HK-2 (cell line): ENCODE measurements around the gene THRAP3.
A peak's percentile ranks its signal among the peaks of the same experiment; 100 is the strongest.

Source experiments
- DNase-seq: peaks from one replicate; pipeline ENCODE4 v3.0.0-alpha.2; 2018; ENCODE audit not compliant: unreplicated experiment

Gene THRAP3

DNA sequence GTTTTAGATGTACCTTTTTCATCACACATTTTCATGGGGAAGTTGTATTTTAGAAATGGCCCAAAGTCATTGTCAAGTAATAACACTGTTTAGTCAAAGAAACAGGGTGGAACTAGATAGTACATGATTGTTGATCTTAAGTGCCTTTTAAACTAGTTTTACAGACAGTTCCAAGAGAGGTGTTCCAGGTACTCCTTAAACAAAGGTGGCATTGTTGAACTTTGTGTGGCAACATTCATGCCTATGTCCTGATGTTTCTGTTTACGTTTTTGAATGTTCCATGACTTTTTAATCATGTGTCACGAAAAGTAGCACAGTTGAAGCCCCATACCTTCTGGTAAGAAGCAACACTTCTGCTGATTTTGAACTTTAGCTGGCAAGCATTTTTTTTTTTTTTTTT, 72.8 kb downstream of the THRAP3 start:
- DNase-seq, result no peak

DNA sequence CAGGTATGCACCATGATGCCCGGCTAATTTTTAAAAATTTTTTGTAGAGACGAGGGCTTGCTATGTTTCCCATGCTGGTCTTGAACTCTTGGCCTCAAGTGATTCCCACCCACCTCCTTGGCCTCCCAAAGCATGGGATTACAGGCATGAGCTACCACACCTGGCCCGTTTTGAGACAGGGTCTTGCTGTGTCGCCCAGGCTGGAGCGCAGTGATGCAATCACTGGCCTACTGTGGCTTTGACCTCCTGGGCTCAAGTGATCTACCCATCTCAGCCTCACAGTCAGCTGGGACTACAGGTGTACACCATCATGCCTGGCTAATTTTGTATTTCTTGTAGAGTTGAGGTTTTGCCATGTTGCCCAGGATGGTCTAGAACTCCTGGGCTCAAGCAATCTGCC, 74.4 kb downstream of the THRAP3 start:
- DNase-seq, result no peak

DNA sequence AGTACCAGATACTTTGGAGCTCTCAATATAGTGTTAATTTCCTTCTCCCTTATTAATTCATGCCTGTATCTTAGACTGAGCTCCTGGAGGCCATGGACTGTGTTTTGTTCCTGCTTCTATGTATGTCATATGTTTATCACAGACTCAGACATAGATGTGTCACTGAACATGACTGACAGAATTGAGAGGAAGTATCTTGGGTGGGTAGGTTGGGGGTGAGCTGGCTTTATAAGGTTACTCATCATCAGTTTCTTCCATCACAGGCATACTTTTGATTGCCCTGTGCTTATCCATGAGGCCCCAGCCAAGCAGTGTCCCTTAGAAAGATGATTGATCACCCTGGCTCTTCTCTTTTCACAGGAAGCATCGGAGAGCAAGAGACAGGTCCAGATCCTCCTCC, 76.3 kb downstream of the THRAP3 start:
- DNase-seq, result no peak

DNA sequence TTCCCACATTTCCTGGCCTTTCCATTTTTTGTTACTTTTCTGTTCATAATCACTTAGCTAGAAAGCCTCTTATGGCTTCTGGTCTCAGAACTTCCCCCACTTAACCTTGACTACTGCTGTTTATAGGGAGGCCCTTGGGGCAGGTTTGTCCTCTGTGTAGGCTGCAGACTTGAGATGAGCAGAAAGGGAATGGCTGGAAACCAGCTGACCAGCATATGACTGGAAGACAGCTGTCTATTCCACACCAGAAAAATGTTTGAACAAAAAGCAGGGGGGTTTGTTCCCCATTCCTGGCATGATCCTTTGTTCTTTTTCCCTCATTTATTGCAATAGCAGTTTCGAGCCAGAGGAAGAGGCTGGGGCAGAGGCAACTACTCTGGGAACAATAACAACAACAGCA, 77.0 kb downstream of the THRAP3 start:
- no peak for DNase-seq

DNA sequence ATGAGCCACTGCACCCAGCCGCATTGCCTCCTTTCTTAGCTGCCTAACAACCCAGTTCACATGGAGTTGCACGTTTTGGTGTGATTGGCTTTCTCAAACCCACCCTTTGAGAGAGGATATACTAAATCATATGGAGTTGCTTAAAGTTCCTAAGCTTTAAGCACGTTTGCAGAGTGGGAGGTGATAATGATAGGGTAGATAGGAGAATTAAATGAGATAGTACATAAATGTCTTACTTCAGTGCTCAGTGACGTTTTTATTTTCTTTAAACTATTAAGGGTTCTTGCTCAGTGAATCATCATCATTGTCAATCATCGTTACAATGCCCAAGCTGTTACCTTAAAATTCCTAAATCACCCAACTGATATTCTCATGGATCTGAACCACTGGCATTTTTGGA, 79.0 kb downstream of the THRAP3 start:
- no peak for DNase-seq

DNA sequence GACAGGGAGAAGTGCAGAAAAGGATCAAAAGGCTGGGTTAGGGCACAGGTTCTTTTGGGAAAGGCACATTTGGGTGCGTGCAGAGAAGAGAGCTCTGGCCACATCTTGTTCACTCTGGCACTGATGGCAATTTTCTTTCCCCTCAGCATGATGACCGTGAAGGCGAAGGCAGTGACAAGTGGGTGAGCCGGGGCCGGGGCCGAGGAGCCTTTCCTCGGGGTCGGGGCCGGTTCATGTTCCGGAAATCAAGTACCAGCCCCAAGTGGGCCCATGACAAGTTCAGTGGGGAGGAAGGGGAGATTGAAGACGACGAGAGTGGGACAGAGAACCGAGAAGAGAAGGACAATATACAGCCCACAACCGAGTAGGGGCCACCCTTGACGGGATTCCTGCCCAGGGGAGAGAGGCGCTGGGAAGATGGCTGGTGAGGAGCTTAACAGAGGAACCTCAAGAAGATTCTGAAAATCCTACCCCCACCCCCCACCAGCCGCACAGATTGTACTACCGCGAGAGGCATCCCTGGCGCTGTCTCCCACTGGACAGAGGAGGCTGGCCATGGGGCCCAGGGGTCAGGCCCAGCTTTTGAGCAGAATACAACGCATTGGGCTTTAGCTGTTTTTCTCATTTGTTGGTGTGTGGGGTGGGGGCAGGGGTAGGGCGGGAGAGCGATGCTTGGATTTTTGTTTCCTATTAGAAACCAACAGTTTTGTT, 79.6 kb downstream of the THRAP3 start:
- no peak for DNase-seq

DNA sequence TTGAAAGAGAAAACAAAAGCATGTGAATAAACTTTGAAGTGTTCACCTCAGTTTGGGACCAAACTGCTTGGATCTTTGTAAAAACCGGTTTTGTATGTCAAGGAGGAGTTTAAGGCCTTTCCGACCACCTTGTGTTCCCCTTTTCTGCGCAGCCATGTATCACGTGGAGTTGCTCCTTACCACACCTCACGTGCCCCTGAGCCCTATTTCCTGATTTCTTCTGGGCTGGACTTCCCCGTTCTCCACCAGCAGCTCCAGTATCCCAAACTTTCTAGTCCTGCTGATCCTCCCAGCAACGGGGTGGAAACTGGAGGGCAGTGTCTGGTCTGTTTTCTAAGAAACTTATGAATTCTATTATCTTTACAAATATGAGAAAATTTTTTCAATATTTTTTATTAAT, 80.3 kb downstream of the THRAP3 start:
- no peak for DNase-seq

DNA sequence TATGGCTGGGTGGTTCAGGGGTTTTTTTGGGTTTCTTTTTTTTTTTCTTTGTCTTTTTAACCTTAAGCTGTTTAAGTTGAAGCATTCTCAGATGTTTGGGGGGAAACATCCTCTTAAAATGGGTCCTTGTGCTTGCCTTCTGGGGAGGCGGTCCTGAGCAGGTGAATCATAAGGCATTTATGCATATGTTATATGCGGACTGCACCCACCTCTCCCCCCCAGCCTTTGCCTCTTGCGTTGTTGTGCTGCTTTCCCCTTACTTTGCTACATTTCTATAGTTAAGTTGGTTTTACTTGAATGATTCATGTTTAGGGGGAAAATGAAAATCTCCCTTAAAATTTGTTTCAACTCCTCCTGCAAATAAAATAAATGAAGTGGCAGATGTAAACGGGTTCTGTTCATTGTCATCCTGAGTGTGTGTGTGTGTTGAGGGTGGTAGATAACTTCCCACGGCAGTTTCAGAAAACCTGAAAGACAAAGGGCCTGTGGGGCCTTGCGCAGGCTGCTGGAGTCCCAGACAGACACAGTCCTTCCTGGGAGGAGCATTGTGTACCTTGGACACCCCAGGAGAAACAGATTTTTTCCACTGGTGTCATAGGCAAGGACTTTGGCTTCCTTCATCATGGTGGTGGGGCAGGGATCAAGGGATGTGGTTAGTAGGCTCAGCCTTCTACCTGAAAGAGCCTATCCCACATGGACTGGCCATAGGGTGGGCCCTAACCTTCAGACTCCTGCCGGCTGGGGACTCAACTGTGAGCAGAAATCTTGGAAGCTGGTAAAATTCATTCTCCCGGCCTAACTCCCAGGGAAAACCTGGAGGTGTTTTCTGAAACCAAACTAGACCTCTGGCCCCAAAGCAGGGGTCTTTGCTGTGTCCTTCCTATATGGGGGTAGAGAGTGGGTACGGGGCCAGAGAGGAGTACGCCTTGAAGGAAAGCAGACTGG, 81.0 kb downstream of the THRAP3 start:
- no peak for DNase-seq

DNA sequence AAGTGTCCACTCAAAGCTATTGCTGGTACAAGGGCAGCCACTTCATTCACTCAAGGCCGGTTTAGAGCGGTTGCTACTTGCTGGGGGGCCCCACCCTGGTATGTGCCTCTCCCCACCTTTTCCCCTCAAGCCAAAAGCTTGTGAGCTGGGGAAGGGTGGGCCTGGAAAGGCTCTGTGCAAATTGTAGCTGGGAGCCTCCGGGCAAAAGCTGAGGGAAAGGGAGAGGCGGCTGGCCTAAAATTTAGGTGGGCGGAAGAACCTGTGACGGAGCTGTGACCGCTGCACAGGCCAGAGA, 81.6 kb downstream of the THRAP3 start:
- DNase-seq, result no peak

DNA sequence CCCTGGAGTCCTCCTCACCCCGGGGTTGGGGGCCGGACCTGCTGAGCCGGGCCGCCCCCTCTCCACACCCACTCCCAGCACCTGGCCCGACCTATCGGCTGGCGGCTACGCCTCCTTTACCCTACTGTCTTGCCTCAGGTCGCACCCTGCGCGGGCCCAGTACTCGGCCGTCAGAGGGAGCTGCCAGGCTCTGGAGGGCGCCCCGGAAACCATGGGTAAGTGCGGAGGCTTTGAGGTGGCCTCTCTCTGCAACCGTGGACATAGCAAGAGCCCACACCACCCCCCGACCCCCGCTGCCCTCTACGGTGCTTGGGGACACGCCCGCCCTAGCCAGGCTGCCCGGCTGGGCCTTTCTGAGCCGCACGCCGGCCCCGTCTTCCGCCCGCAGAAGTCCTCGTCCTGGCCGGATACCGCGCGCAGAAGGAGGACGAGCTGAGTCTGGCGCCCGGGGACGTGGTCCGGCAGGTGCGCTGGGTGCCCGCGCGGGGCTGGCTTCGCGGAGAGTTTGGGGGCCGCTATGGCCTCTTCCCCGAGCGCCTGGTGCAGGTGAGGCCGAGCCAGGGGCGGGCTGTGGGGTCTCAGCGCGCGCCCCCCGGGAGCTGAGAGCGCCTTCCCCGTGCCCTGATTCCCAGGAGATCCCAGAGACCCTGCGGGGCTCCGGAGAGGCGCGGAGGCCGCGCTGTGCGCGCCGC, 82.1 kb downstream of the THRAP3 start, which contains the start of gene SH3D21:
Gene SH3D21, plus strand, starts transcription at position 159 of the 692 bp plus-strand sequence. Its CDS starts 53 bp downstream, at position 212.
- no peak for DNase-seq

DNA sequence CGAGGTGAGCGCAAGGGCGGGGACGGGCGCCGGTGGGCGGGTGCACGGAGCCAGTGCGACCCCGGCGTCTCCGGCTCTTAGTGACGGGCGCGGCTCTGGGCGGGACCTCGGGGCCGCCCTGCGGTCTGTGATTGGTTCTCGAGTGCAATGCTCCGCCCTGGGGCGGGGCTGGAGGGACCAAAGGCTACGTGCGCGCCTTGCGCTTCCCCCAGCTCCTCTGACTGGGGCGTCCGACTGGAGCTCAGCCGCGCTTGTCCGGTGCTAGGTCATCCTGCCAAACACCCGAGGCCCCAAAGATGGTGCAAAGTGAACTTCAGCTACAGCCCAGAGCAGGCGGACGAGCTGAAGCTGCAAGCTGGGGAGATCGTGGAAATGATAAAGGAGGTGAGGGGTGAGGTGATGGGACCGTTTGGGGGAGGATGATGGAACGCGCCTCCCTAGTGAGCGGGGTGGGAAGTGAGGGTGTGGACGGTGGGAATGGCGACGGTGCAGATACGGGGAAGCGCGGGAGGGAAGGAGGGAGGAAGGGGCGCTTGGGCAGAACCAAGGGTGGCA, 82.7 kb downstream of the THRAP3 start:
- peak; percentile 94 for DNase-seq

DNA sequence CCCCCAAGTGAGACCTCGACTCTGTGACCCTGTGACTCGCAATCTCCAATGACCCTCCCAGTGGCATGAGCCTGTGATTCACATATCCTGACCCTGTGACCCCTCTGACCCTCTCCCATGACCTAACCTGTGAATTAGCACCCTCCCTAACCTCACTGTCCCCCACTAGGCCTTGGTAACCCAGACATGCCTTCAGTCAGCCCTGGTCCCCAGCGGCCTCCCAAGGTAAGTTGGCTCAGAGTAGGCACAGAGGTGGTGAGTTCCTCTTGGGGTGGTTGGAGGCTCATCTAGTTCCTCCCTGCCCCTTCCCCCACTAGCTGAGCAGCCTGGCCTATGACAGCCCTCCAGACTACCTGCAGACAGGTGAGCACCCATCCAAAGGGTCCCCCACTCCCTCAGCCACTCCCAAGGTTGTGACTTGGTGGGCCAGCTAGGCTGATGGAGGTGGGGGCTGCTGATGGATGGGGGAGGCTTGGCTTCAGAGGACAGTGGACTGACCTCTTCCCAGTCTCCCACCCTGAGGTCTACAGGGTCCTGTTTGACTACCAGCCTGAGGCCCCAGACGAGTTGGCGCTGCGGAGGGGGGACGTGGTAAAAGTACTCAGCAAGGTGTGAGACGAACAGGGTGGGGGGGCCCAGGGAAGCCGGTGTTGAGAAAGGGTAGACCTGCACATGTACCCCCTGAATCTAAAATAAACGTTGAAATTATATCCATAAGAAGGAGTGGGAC, 83.5 kb downstream of the THRAP3 start:
- DNase-seq, result no peak

DNA sequence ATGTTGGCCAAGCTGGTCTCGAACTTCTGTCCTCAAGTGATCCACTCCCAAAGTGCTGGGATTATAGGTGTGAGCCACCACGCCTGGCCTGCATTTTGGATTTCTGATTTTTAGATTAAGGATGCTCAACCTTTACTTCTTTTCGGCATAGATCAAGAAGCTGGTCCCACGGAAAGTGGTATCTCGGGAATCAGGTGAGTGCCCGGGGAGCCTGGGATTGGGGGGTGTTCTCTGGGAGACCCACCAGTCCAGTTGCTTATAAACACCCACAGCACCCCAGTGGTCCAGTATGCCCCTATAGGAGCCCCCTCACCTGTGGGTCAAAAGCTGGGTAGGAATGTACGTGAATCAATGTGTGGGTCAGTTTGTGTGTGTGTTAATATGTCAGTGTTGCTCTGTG, 85.2 kb downstream of the THRAP3 start:
- DNase-seq, result no peak

DNA sequence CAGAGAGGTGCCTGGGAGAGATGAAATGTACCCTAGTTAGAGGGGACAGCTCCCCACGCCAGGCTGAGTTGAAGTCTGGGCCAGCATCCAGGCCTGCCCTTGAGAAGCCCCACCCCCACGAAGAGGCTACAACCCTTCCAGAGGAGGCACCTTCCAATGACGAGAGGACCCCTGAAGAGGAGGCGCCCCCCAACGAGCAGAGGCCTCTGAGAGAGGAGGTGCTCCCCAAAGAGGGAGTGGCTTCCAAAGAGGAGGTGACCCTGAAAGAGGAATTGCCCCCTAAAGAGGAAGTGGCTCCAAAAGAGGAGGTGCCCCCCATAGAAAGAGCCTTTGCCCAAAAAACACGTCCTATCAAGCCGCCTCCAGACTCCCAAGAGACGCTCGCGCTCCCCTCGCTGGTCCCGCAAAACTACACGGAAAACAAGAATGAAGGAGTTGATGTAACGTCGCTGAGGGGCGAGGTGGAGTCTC, 96.1 kb downstream of the THRAP3 start:
- DNase-seq, result no peak

DNA sequence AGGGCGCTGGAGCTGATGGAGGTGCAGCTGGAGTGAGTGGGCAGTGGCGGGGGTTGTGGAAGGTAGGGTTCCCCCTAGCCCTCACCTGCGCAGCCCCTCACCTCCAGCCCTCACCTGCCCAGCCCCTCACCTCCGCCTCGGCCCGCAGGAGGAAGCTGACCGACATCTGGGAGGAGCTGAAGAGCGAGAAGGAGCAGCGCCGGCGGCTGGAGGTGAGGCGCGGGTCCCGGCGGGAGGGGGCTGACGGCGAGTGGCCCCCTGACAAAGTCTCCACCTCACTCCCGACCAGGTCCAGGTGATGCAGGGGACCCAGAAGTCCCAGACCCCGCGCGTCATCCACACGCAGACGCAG, 96.5 kb downstream of the THRAP3 start:
- DNase-seq, result no peak

DNA sequence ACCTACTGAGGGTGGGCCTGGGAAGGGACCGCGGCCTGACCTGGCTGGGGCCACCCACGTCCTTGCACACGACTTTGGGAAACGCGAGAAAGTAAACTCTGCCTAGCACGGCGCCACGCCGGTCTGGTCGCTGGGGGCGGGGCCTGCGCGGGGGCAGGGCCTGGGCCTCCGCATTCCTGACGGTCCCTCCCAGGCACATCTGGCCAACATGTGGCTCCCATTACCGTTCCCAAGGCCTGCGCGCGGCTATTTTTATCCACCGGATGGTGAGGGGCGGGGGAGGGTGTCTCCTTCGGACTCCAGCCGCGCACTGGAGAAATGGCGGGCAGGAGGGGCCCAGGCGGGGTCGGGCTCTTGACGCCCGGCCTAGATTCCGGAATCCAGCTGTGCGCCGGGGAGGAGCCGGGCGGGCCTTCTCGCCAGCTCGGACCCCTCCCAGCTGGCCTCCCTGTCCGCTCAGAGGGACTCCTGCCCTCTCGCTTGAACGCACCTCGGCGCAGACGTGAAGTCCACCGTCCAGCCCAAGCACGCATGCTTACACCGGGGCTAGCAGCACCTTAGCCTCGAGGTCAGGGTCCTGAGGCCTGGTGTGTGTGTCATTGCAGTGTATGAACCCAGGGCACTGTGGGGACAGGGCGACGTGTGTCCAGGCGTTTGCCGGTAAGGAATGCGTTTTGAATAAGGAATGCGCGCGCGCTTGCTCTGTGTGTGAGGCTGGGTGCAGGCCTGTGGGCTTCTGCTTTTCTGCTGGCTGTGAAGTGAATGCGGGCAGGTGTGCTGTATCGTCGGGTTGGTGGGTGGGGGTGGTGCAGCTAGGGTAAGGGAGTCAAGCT, 97.1 kb downstream of the THRAP3 start:
- DNase-seq, result no peak

DNA sequence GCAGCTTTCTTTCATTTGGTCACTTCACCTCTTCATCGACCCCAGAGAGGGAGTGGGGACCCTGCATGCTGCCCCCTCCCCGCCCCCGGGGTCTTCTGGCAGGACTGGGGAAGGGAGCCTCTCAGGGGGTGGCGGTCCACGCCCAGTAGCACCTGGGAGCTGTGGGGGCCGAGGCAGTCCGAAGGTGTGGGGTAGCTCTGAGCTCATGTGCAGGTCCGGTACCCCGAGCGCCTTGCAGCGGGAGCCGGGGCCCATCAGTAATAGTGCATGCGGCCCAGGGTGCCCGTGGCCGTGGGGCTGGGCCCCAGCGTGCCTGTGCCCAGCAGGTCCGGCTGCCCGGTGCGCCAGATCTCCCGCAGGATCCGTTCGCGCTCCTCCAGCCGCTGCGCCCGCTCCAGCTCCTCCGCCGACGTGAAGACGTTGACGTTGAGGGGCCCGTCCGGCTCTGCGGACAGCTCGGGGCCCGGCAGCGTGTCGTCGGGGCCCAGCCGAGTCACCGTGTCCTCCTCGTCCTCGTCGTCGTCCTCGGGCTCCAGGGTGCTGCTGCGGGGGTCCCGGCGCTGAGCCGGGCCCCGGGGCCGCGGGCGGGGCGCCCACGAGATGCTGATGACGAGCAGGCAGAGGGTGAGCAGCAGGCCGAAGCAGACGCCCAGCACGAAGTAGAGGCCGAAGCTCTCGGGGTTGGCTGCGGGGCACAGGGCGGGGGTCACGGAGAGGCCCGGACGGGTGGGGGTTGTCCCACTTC, 98.0 kb downstream of the THRAP3 start:
- DNase-seq, result no peak

DNA sequence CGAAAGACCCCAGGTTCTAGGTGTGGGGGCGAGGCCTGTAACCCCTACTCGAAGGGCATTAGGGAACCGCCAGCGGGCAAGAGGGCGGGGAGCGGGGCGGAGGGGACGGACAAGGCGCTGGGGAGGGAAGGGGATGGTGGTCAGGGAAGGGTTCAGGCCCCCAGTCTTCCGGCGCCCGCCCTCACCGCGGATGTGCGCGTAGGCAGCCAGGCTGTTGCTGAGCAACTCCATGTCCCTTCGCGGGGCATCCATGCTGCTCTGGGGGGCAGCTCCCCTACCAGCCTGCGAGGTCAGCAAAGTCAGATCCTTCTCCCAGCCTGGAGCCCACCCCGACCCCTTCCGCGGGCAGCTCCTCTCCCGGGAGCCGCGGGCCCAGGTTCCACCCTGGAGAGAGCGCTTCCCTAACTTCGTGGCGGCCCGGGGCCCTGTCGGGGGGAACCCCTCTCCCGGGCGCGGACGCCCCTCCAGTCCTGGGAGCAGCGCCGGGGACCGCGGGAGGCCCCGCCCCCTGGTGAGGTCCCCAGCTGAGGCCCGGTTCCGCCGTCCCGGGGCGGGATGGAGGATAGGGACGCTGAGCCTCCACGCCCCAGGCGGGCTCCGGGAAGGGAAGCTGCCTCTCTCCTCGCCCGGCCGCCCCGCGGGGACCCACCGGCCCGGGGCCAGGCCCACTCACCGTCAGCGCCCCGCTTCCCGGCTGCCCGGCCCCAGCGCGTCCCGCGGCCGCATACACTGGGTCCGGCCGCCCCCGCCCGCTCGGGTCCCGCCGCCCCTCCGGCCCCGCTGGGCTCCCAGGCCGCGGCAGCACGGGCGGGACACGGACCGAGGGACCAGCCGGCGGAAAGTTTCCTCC, 98.8 kb downstream of the THRAP3 start:
- no peak for DNase-seq
